Upper lobe of left lung (tissue), 6 donors: Measurements from ENCODE around the gene BABAM2. TPM values are rescaled to one million over a fixed set of nuclear protein-coding genes. Genes with fewer than 3 reads are reported as not detected.
A peak's percentile ranks its signal among the peaks of the same experiment; 100 is the strongest.

ENCODE experiments used
- ATAC-seq, 2 donors: fragments of 200-7000 bp; cut with Tn5 transposase; one replicate each; pipeline ENCODE4 v1.9.1; 2022; ENCODE audit warnings: mild to moderate bottlenecking in 2 of 2, moderate library complexity in 2 of 2; ENCODE audit not compliant: low FRiP score in 2 of 2
- DNase-seq, 2 donors: peaks; one replicate each; pipeline ENCODE4 v3.0.0-alpha.2; 2019 to 2020
- H3K27ac ChIP-seq, 4 donors: fragments of 200-600 bp; sonication (generic); one replicate each; pipeline ENCODE4 v1.5.1; 2016 to 2019
- H3K27me3 ChIP-seq, 4 donors: fragments of 200-600 bp; sonication (generic); one replicate each; pipeline ENCODE4 v1.5.1; 2017 to 2019
- H3K36me3 ChIP-seq, 4 donors: fragments of 200-600 bp; sonication (generic); one replicate each; pipeline ENCODE4 v1.5.1; 2016 to 2019
- H3K4me1 ChIP-seq, 4 donors: fragments of 200-600 bp; sonication (generic); one replicate each; pipeline ENCODE4 v1.5.1; 2018 to 2019
- H3K4me3 ChIP-seq, 4 donors: fragments of 200-600 bp; sonication (generic); one replicate each; pipeline ENCODE4 v1.5.1; 2017 to 2019; ENCODE audit warnings: mild to moderate bottlenecking in 2 of 4, moderate library complexity in 1 of 4
- H3K9me3 ChIP-seq, 4 donors: fragments of 200-600 bp; sonication (generic); one replicate each; pipeline ENCODE4 v1.5.1; 2018 to 2019
- CTCF ChIP-seq, 6 experiments: fragments of 450-650 bp in 4 of 6; fragments of 200-600 bp in 2 of 6; sonication (generic) in 2 of 6; IDR thresholded peaks; one replicate each; pipeline ENCODE4 v1.5.1; 2016 to 2019; ENCODE audit warnings: antibody characterized with exemption in 6 of 6
- EP300 ChIP-seq, 4 donors: sonication (generic); formaldehyde crosslinking; IDR thresholded peaks; one replicate each; pipeline ENCODE4 v1.5.1; 2017; ENCODE audit warnings: antibody characterized with exemption in 4 of 4, control low read depth in 2 of 4
- POLR2A ChIP-seq, 4 donors: fragments of 450-650 bp; IDR thresholded peaks; one replicate each; pipeline ENCODE4 v1.5.1; 2016 to 2017; ENCODE audit warnings: antibody characterized with exemption in 4 of 4, mild to moderate bottlenecking in 2 of 4
- POLR2AphosphoS5 ChIP-seq, 2 donors: sonication (generic); formaldehyde crosslinking; IDR thresholded peaks; one replicate each; pipeline ENCODE4 v1.5.1; 2017; ENCODE audit warnings: antibody characterized with exemption in 2 of 2
- WGBS, 2 donors: methylation state at CpG; one replicate each; pipeline ENCODE4 v1.1.5; 2017 to 2018; 5-methylcytosine and 5-hydroxymethylcytosine counted together
- total RNA-seq, 6 donors: library from RNA; depleted of rRNA in 4 of 6; stranded (reverse); fragments of >200 nt in 4 of 6; gene quantifications; one replicate each; pipeline versions ENCODE4 v1.1.0 to v1.2.1, GENCODE V29; 2016 to 2021
- donor health status: DM: no; HTN: no; CAD: no; lungs with moderate emphysema.
- donor health status: DM: no; HTN: yes; CAD: no; lungs with severe emphysema.

BABAM2 gene
- total RNA-seq, 6 donors from 2014 or later = 23.0 to 44.0 (median 38.2) TPM

- Histone ChIP-seq H3K4me1 (peaks cover 0 to 8% (median 0%) of the 10 kb centered on the region in 4 donors), H3K9me3 (no peaks in the 10 kb centered on the region), H3K4me3 (no peak overlapping the region), H3K36me3 (no peaks in the 10 kb centered on the region), H3K27ac (no peak overlapping the region), H3K27me3 (no peaks in the 10 kb centered on the region)
- TF ChIP-seq CTCF (IDR thresholded peaks at IDR 0.05) (no peak), POLR2A (IDR thresholded peaks at IDR 0.05) (no peak), EP300 (IDR thresholded peaks at IDR 0.05) (no peak), POLR2AphosphoS5 (IDR thresholded peaks at IDR 0.05) (no peak)
- no peak for DNase-seq
- no peak for ATAC-seq
- WGBS, 2 donors = 78 to 80% methylated on average over 4 to 5 of the region's 6 CpGs
These were observed 456.1 kb downstream of the BABAM2 start for GRCh38 chr2:28346587-28346986.

DNA sequence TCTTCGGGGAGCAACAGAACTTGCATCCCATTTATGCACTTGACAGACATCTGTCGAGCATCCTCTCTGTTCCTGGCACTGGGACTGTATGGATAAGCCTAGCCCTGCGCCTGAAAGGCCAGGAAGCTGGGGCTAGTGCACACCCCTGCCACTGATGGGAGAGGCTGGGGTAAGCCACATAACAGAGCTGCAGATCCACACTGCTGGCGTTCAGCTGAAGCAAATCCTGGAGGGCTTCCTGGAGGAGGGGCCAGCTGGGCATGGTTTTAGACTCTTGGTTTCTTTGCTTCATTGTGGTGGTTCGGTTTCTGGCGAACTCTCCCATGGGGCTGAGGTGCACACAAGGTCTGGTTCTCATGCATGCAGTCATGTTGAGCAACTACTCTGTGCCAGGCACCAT lies 456.7 kb downstream of the BABAM2 start:
- no peak overlapping the region for H3K27ac ChIP-seq
- WGBS, 2 donors = 93% methylated on average over 3 to 6 of the region's 6 CpGs
- no peaks in the 10 kb centered on the region for H3K27me3 ChIP-seq
- TF ChIP-seq POLR2AphosphoS5 (IDR thresholded peaks at IDR 0.05) = no peak
- no peak for TF ChIP-seq POLR2A (IDR thresholded peaks at IDR 0.05)
- no peak for TF ChIP-seq CTCF (IDR thresholded peaks at IDR 0.05)
- TF ChIP-seq EP300 (IDR thresholded peaks at IDR 0.05) = no peak
- peaks cover 0 to 8% (median 0%) of the 10 kb centered on the region in 4 donors for H3K4me1 ChIP-seq
- H3K9me3 ChIP-seq = no peaks in the 10 kb centered on the region
- H3K4me3 ChIP-seq = no peak overlapping the region
- no peak for ATAC-seq
- no peaks in the 10 kb centered on the region for H3K36me3 ChIP-seq
- no peak for DNase-seq

- TF ChIP-seq EP300 (IDR thresholded peaks at IDR 0.05) (no peak), POLR2A (IDR thresholded peaks at IDR 0.05) (no peak), POLR2AphosphoS5 (IDR thresholded peaks at IDR 0.05) (no peak), CTCF (IDR thresholded peaks at IDR 0.05) (no peak)
- no peak overlapping the region for H3K4me3 ChIP-seq
- ATAC-seq (peak in 1 of 2 donors; percentile 33), DNase-seq (no peak)
- H3K27me3 ChIP-seq = no peaks in the 10 kb centered on the region
- no peaks in the 10 kb centered on the region for H3K36me3 ChIP-seq
- peaks cover 0 to 8% (median 0%) of the 10 kb centered on the region in 4 donors for H3K4me1 ChIP-seq
- H3K27ac ChIP-seq = no peak overlapping the region
- H3K9me3 ChIP-seq = no peaks in the 10 kb centered on the region
- 86 to 96% methylated on average over 3 to 9 of the region's 9 CpGs for WGBS, 2 donors
These were observed 457.1 kb downstream of the BABAM2 start for GRCh38 chr2:28347596-28347995.

GRCh38 chr2:28348149-28348567 lies 457.6 kb downstream of the BABAM2 start:
- TF ChIP-seq POLR2AphosphoS5 (IDR thresholded peaks at IDR 0.05) (peak in 1 of 2 donors; percentile 32), CTCF (IDR thresholded peaks at IDR 0.05) (no peak)
- Histone ChIP-seq H3K36me3 (no peaks in the 10 kb centered on the region), H3K9me3 (no peaks in the 10 kb centered on the region), H3K4me1 (peaks cover 0 to 5% (median 0%) of the 10 kb centered on the region in 4 donors), H3K27me3 (no peaks in the 10 kb centered on the region), H3K4me3 (no peak overlapping the region), H3K27ac (no peak overlapping the region)
- DNase-seq = no peak
- 63 to 100% methylated on average over 2 to 10 of the region's 10 CpGs for WGBS, 2 donors
- ATAC-seq = no peak

DNA sequence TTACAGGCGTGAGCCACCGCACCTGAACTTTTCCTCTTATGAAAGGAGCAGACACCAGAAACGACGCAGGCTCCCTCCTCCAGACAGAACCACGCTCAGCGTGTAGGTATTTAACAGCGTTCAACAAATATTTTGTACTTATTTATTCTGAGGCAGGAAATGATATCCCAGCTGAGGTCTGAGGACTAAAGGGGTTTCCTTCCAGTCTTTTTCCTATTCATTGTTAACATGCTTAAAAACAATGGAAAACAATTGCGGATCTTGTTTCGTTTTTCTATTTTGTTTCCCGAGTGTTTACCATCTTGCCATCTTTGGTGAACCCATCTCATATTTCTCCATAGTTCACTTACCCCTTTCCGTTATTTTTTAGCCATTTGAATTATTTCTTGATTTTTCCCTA lies 458.4 kb downstream of the BABAM2 start:
- TF ChIP-seq POLR2AphosphoS5 (IDR thresholded peaks at IDR 0.05) = no peak
- H3K27ac ChIP-seq = no peak overlapping the region
- H3K4me3 ChIP-seq = no peak overlapping the region
- H3K27me3 ChIP-seq = no peaks in the 10 kb centered on the region
- H3K9me3 ChIP-seq = no peaks in the 10 kb centered on the region
- ATAC-seq (no peak), DNase-seq (no peak)
- peaks cover 0 to 5% (median 0%) of the 10 kb centered on the region in 4 donors for H3K4me1 ChIP-seq
- WGBS, 2 donors = 78 to 79% methylated on average over 11 of the region's 11 CpGs
- H3K36me3 ChIP-seq = no peaks in the 10 kb centered on the region
